GM10266 (cell line): ENCODE measurements around the gene TLR9.

ENCODE experiments used
- DNase-seq: peaks from one replicate; pipeline ENCODE4 v3.0.0; 2012; ENCODE audit errors: extremely low spot score
- CTCF ChIP-seq: IDR thresholded peaks from 2 replicates; pipeline ENCODE4 v1.5.1; 2012; ENCODE audit warnings: mild to moderate bottlenecking, low read depth; ENCODE audit not compliant: control insufficient read depth, insufficient read depth; ENCODE audit errors: missing control alignments

The TLR9 gene

GRCh38 chr3:52188556-52188955 lies 36.9 kb downstream of the TLR9 start:
- DNase-seq: no peak
- TF ChIP-seq CTCF: no peak

- no peak for DNase-seq
- no peak for TF ChIP-seq CTCF
Measured at GRCh38 chr3:52186729-52187128, 38.7 kb downstream of the TLR9 start.

GRCh38 chr3:52185837-52186236 lies 39.6 kb downstream of the TLR9 start:
- no peak for TF ChIP-seq CTCF
- DNase-seq: no peak

GRCh38 chr3:52185311-52185710 lies 40.1 kb downstream of the TLR9 start:
- no peak for TF ChIP-seq CTCF
- DNase-seq: no peak

- no peak for TF ChIP-seq CTCF
- DNase-seq: no peak
Measured at GRCh38 chr3:52184690-52185089, 40.8 kb downstream of the TLR9 start.

- DNase-seq: no peak
- TF ChIP-seq CTCF: no peak
Measured at GRCh38 chr3:52183786-52184445, 41.5 kb downstream of the TLR9 start.

- no peak for TF ChIP-seq CTCF
- DNase-seq: no peak
Measured at GRCh38 chr3:52182691-52183090, 42.8 kb downstream of the TLR9 start.
